ENCODE data around the gene SUPT6H. TPM values are rescaled to one million over a fixed set of nuclear protein-coding genes. Genes with fewer than 3 reads are reported as not detected.
A peak's percentile ranks its signal among the peaks of the same experiment; 100 is the strongest.

SUPT6H gene
- total RNA-seq, 4 donors from 2014 or later = 56.4 to 101 (median 66.6) TPM

DNA sequence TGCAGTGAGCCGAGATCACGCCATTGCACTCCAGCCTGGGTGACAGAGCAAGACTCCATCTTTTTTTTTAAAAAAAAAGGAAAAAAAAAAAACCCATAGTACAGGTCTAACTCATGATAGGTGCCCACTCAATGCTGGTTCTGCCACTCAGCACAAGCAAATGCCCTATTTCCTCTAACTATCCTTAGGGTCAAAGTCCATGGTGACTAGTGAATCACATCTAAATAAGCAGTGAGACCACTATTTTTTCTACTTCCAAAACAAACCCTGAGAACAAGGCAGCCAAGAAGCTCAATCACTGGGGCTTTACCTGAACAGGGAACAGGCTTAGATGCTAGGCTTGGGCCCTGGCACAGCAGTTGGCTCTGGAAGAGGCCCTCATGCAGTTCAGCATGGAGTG lies 20.4 kb upstream of the SUPT6H start:
- Histone ChIP-seq H3K27me3 (no peaks in the 10 kb centered on the region), H3K27ac (no peak overlapping the region), H3K36me3 (peaks cover 0 to 66% (median 40%) of the 10 kb centered on the region in 3 donors), H3K9me3 (no peaks in the 10 kb centered on the region), H3K4me1 (peaks cover 4 to 30% (median 23%) of the 10 kb centered on the region in 4 donors), H3K4me3 (no peak overlapping the region)
- 92 to 96% methylated on average over 2 of the region's 2 CpGs for WGBS, 2 donors
- TF ChIP-seq CTCF (IDR thresholded peaks at IDR 0.05) (no peak), EP300 (IDR thresholded peaks at IDR 0.05) (no peak), POLR2A (IDR thresholded peaks at IDR 0.05) (no peak)
- no peak for DNase-seq (ENCODE audit: low spot score in 2 of 2)

- no peaks in the 10 kb centered on the region for H3K9me3 ChIP-seq
- 0 to 4% methylated on average over 16 to 18 of the region's 18 CpGs for WGBS, 2 donors
- H3K4me1 ChIP-seq = peaks cover 4 to 37% (median 24%) of the 10 kb centered on the region in 4 donors
- peak overlapping the region; percentile 91 to 100 (median 92) for H3K4me3 ChIP-seq
- H3K27ac ChIP-seq = peak overlapping the region; percentile 92 to 96 (median 94)
- peaks cover 0 to 53% (median 20%) of the 10 kb centered on the region in 3 donors for H3K36me3 ChIP-seq
- peak in 1 of 2 donors; percentile 33 for DNase-seq (ENCODE audit: low spot score in 2 of 2)
- no peaks in the 10 kb centered on the region for H3K27me3 ChIP-seq
- TF ChIP-seq EP300 (IDR thresholded peaks at IDR 0.05) (no peak), CTCF (IDR thresholded peaks at IDR 0.05) (peak; percentile 36 to 49 (median 47)), POLR2A (IDR thresholded peaks at IDR 0.05) (no peak)
Measured at GRCh38 chr17:28643983-28644786, 17.8 kb upstream of the SUPT6H start.

GRCh38 chr17:28644787-28645575 lies 17.0 kb upstream of the SUPT6H start, which contains the start of gene BLTP2:
Gene BLTP2, minus strand, starts transcription at chr17:28645158. Its CDS starts 102 bp downstream, at chr17:28645056.
- Histone ChIP-seq H3K36me3 (peaks cover 0 to 53% (median 15%) of the 10 kb centered on the region in 3 donors), H3K9me3 (no peaks in the 10 kb centered on the region), H3K27me3 (no peaks in the 10 kb centered on the region), H3K27ac (peak within 1 kb of the TSS; percentile 92 to 96 (median 94)), H3K4me3 (peak within 1 kb of the TSS; percentile 91 to 100 (median 92)), H3K4me1 (peaks cover 4 to 37% (median 24%) of the 10 kb centered on the region in 4 donors)
- 0 to 1% methylated on average over 35 to 73 of the region's 89 CpGs for WGBS, 2 donors
- peak; percentile 88 to 92 for DNase-seq (ENCODE audit: low spot score in 2 of 2)
- TF ChIP-seq POLR2A (IDR thresholded peaks at IDR 0.05) (peak; percentile 77 to 94), CTCF (IDR thresholded peaks at IDR 0.05) (peak in 3 of 5 experiments; percentile 6 to 68 (median 66)), EP300 (IDR thresholded peaks at IDR 0.05) (peak; percentile 61 to 95)

GRCh38 chr17:28645576-28645939 lies 16.4 kb upstream of the SUPT6H start:
- Histone ChIP-seq H3K4me1 (peaks cover 4 to 37% (median 24%) of the 10 kb centered on the region in 4 donors), H3K27ac (peak overlapping the region; percentile 92 to 96 (median 94)), H3K4me3 (peak overlapping the region; percentile 54 to 100 (median 91)), H3K36me3 (peaks cover 0 to 53% (median 10%) of the 10 kb centered on the region in 3 donors), H3K27me3 (no peaks in the 10 kb centered on the region), H3K9me3 (no peaks in the 10 kb centered on the region)
- WGBS, 2 donors = 20 to 26% methylated on average over 8 of the region's 8 CpGs
- DNase-seq (ENCODE audit: low spot score in 2 of 2) = no peak
- TF ChIP-seq EP300 (IDR thresholded peaks at IDR 0.05) = no peak
- TF ChIP-seq CTCF (IDR thresholded peaks at IDR 0.05) = no peak
- no peak for TF ChIP-seq POLR2A (IDR thresholded peaks at IDR 0.05)
